Activated CD4-positive, alpha-beta T cell treated with anti-CD3 and anti-CD28 coated beads, Interleukin-2, amount 50 U/mL, for 48 hours (primary cell): ENCODE measurements around the gene CCL3.
A peak's percentile ranks its signal among the peaks of the same experiment; 100 is the strongest.
"Not testable (repeated sequence)": the region's sequence is repeated elsewhere in the genome, so short reads cannot be mapped to it uniquely, and the experiment has no call there.

Experiments
- DNase-seq, 2 experiments: peaks; one replicate each; pipeline ENCODE4 v3.0.0-alpha.2; 2020

CCL3 gene

DNA sequence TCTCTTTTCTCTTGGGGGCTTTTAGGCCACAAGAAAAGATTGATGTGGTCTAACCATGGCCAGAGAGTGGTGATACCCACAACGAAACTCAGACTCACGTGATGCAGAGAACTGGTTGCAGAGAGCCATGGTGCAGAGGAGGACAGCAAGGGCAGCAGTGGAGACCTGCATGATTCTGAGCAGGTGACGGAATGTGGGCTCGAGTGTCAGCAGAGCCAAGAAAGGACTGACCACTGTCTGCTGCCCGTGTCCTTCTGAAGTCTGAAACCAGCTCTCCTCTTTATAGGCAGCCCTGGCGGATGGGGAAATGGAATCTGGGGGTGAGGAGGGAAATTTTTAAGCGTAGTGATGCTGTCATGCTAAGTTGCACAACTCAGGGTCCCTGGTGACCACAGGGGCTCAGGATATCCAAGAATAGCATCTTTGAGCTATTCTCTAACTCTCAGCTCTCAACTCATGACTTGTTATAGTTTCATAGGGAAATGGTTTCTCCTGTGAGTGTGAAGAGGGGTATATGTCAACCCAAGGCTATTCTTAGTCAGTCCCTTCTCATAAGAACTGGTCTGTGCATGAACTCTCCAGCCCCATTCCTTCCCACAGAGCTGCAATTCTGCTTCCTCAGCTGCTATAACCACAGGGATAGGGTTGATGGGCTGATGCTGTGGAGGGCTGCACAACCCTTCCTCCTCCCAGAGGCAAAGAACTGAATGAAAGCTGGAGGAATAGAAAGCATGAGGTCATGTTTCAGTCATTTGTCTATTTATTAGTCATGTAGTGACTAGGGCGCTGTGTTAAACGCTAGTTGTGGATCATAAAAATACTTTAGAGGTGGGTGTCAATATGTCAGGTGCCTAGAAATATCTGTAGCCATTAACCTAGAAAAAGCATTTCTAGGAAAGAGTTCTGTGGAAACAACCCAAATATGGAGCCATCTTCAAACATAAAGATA lies at the start of gene CCL3:
TSS of gene CCL3 (minus strand) at position 256 of the 949 bp plus-strand sequence. CDS start at position 171, 85 bp downstream.
- peak; percentile 58 to 70 for DNase-seq

DNA sequence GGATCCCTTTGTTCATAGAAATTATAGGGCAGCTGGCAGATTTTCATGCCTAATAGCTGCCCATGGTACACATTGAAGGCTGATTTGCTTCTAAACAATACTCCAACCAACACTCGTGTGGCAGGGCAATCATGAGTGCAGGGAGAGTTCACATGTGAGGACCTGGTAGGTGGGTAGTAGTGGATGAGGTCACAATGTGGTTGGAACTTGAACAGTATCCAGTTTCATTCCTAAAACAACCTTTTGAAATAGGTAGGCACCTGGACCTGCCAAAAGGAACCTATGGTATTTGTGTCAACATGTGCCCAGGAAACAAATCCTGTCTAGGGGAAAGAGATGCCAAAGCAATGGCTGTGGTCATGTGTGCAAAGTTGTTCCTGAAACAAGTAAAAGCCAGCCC lies 46.5 kb upstream of the CCL3 start:
- no peak for DNase-seq

GRCh38 chr17:36136036-36136435 lies 46.1 kb upstream of the CCL3 start:
- no peak for DNase-seq

DNA sequence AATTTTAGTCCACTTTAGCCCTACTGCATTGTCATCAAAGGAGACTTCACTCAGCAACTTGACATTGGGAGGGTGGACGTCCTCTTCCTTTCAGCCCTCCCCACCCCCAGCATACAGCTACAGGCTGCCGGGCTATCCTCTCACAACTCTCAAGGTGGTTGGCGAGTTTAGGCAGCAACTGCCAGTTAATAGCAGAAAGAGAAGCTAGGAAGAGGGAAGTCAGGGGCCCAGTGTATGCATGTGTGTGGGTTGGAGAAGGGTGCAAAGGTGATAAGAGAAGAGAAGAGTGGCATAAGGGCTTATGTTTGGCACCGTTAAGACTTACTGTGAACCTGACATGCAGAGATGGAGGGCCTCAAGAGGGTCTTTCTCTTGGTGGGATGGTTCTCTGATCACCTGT lies 45.5 kb upstream of the CCL3 start:
- DNase-seq = no peak

DNA sequence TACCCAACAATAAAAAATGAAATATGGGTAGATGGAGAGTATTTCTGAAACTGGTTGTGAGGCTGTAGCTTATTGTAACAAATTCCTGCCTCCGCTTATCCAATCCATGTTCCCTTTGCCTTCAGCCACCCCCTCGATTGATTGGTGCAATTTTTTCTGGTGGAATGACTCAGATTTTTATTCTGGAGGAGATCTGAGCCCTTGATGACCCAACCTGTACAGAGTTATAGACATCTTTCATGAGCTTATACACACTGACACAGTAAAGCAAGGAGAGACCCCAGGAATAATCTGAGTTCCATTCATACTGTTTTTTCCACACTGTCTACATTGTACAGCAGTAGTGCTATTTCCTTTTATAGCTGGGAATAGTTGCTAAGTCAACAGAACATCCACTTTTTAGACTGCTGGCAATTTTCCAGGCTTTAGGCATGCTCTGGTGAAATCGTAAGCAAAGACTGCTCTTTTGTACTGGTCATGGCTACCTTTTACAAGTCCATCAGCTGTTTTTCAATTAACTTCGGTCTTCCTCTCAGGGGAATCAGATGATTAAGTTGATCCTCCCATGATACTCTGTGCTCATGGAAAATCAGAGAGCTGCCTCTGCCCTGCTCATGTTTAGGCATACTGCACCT lies 43.8 kb upstream of the CCL3 start:
- DNase-seq = no peak

- DNase-seq = no peak
Observed at GRCh38 chr17:36132421-36132831, 42.5 kb upstream of the CCL3 start.

DNA sequence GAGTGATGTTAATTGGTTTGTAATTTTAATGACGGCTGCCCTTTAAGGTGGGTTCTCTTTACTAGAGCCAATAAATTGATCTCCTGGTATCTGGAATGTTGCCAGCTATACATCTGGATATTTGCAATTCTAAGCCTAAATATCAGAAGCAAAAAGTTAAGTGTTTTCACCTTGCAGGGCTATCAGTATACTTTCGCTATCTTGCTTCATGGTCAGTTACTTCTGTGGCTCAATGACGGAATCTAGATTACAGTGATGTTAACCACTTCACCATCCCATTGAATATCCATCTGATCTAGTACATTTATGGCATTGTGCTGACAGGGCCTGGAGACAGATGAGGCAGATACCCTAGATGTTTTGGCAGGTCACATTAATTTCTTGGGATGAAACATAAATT lies 42.0 kb upstream of the CCL3 start:
- DNase-seq = no peak

GRCh38 chr17:36131421-36131820 lies 41.5 kb upstream of the CCL3 start:
- DNase-seq = no peak

DNA sequence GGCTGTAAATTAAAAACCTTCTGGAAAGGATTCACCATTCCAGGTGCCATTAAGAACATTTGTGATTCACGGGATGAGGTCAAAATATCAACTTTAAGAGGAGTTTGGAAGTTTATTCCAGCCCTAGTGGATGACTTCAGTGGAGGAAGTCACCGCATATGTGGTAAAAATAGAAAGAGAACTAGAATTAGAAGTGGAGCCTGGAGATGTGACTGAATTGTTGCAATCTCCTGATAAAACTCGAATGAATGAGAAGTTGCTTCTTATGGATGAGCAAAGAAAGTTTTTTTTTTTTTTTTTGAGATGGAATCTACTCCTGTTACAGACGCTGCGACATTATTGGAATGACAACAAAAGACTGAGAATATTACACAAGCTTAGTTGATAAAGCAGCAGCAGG lies 40.4 kb upstream of the CCL3 start:
- DNase-seq = no peak

DNA sequence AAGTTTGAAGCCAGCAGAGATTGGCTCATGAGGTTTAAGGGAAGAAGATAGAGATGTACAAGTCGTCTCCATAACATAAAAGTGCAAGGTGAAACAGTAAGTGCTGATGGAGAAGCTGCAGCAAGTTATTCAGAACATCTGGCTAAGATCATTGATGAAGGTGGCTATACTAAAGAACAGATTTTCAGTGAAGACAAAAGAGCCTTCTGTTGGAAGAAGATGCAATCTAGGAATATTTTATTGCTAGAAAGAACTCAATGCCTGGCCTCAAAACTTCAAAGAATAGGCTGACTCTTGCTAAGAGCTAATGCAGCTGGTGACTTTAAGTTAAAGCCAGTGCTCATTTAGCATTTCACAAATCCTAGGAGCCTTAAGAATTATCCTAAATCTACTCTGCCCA lies 39.7 kb upstream of the CCL3 start:
- no peak for DNase-seq

- DNase-seq = no peak
Observed at GRCh38 chr17:36128411-36128978, 38.6 kb upstream of the CCL3 start.

GRCh38 chr17:36127911-36128310 lies 38.0 kb upstream of the CCL3 start:
- DNase-seq = no peak

GRCh38 chr17:36127199-36127893 lies 37.4 kb upstream of the CCL3 start:
- DNase-seq = no peak

- DNase-seq = no peak
Observed at GRCh38 chr17:36124879-36125824, 35.2 kb upstream of the CCL3 start.

DNA sequence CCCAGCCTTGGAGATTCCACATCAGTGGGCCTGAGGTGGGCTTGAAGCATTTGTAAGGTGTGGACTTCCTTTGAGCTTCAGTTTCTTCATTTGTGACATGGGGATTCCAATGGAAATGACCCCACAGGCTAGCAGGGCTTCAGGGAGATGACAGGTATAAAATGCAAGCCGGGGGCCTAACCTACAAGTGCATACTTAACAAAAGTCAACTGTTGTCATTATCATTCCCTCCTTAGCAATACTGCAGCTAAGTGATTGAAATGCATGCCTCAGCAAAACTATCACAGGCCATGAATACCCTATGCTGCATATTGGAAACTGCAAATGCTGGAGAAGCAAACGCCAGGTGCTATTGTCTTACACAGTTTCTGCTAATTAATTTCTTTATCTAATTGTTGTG lies 33.5 kb upstream of the CCL3 start:
- DNase-seq = no peak

DNA sequence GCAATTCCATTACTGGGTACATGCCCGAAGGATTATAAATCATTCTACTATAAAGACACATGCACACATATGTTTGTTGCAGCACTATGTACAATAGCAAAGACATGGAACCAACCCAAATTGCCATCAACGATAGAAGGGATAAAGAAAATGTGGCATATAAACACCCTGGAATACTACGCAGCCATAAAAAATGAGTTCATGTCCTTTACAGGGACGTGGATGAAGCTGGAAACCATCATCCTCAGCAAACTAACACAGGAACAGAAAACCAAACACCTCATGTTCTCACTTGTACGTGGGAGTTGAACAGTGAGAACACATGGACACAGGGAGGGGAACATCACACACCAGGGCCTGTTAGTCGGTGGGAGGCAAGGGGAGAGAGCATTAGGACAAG lies 31.2 kb upstream of the CCL3 start:
- not testable (repeated sequence) for DNase-seq

DNA sequence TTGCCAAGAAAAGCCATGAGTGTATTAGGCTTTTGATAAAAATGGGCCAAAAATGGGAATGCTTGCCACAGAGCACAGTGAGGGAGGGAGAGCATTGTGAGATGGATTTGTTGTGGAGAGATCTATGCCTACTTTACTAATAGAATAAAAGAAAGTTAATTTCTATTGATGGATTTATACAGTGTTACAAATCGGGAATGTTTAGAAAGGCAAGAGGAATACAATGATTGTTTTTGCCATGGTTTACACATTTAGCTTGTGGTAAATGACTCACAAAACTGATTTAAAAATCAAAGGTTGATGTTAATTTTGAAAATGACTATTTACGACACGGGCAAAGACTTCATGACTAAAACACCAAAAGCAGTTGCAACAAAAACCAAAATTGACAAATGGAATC lies 30.3 kb upstream of the CCL3 start:
- DNase-seq = no peak

GRCh38 chr17:36118477-36119353 lies 28.8 kb upstream of the CCL3 start:
- no peak for DNase-seq

DNA sequence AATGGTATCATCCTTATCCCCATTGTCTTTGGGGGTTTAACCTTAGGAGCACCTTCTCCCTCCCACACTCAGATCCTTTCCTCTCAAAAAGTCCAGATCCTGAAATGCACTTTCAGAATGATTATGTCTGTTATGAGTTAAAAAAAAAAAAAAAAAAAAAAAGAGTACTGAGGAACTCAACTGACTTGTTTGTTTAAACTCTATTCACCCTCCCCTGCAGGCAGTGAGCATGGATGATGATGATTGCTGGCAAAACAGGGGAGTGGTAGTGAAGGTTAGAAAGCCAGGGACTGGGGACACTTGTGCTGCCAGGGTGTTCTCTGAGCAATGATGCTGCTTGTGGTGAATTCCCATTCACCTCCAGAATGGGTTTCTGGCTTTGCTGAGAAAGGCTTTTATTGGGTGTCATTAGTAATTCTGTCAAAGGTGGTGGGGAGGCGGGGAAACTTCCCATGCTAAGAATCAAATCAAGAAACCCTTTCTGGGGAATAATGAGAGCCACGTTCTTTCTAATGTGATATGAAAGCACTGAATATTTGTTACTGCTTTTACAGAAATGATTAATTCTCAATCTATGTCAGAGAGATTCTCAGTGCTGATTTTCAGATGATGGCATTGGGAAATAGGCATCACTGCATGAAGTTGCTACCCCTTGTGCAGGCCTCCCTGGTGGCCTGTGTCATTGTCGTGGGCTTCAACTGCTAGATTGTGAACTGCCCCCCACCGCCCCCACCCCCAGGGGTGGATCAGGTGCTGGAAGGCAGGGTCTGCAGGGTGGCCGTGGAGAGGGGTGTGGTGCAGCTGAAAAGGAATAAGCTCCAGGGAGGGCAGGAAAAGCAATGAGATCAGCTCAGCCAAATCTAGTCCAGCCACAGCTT lies 27.8 kb upstream of the CCL3 start:
- DNase-seq = peak; percentile 68 to 81

GRCh38 chr17:36115649-36115977 lies 25.7 kb upstream of the CCL3 start:
- not testable (repeated sequence) for DNase-seq
